Measurements from ENCODE around the gene ENPEP.
"Not testable (repeated sequence)": the region's sequence is repeated elsewhere in the genome, so short reads cannot be mapped to it uniquely, and the experiment has no call there.

The ENPEP gene

DNA sequence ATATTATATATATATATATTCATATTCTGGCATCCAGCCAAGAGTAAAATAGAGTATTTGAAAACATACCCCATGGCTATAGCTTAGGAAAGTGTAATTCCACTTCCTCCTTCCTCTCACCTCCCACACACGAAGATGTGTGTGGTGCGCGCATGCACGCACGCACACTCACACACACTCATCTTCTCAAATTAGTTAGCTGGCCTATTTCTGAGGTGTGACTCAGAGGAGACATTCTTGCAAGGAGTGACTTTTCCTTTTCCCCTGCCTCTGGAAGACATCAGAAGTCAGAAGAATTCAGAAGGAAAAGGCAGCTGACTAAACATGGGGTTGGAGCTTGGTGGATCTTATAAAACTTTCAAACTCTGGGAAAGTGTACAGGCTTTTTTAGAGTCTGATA, 8.8 kb downstream of the ENPEP start:
- no peak for DNase-seq

- no peak for DNase-seq
These were observed 9.5 kb downstream of the ENPEP start for GRCh38 chr4:110485452-110485851.

- DNase-seq: no peak
These were observed 10.3 kb downstream of the ENPEP start for GRCh38 chr4:110486256-110486655.

GRCh38 chr4:110486850-110487249, 10.9 kb downstream of the ENPEP start:
- not testable (repeated sequence) for DNase-seq

DNA sequence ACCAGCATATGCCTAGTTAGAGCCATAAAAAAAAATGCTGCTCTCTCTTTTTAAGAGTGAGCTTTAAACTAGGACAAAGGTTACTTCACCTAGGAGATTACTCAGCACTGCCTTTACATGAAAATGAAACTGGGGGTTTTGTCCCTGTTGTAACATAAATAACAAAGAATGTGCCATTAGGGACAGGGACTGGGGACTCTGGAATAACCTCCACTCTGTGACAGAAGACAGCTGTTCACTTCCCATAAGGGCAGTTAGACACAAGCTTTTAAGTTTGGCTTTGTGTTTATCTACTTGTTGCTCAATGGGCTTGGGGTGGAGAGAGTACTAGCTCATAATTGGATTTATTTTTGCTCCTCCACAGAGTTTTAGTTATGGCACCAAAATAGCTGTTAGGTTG, 11.9 kb downstream of the ENPEP start:
- no peak for DNase-seq

- DNase-seq: no peak
These were observed 14.1 kb downstream of the ENPEP start for GRCh38 chr4:110489901-110490508.

DNA sequence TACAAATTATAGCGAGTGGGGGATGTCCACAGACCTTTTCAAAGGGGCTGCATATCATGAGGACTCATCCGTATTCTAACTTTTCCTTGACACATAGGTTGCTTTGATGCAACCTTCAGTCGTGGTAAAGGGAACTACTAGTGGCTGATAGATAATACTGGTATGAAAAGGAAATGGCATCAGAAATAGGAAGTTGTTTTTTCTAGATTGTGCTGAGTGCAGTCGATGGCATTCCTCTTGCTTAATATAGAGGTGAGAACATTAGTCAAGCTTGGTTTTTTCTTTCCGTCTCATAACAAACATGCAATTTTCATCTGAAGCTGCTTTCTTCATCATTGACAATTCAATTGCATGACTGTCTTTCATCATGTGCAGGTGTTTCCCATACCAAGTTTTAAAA, 16.6 kb downstream of the ENPEP start:
- DNase-seq: no peak

- DNase-seq: no peak
These were observed 17.6 kb downstream of the ENPEP start for GRCh38 chr4:110493520-110493919.

GRCh38 chr4:110498420-110498819, 22.5 kb downstream of the ENPEP start:
- DNase-seq: no peak

- DNase-seq: no peak
These were observed 23.2 kb downstream of the ENPEP start for GRCh38 chr4:110499126-110499525.

- DNase-seq: no peak
These were observed 25.9 kb downstream of the ENPEP start for GRCh38 chr4:110501826-110502225.

- DNase-seq: no peak
These were observed 27.5 kb downstream of the ENPEP start for GRCh38 chr4:110503270-110504083.

DNA sequence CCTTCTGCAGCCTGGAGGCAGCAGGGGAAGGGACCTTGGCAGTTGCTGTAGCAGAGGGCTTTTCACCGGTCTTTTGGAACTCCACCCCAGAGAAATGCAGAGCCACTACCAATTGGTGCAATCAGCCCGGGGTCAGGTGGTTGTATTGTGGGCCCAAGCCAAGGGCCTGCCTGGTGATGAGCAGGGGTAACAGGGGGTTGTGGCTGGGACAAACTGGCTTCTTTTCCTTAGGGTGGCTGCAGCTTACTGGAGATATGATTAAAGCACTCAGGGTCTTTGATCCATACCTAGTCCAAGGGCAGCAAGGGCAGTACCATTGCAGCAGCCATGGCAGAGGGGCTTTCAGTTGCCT, 28.1 kb downstream of the ENPEP start:
- no peak for DNase-seq

DNA sequence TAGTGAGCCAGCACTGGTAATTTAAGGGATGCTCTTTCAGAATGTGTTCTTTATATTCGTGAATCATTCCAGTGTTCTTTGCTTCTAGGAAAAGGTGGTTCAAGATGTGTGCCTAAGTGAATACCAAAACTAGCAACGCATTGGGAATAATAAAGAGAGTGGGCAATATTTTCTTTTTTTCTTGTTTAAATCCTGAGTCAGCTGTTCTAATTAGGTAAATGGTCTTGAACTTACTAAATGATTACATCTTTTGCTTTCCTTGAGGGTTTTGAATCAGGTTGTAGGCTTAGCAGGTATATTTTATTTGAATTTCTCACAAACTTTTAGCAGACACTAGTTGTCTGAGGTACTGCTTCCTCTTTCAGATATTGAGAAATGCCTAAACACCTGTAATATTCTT, 29.5 kb downstream of the ENPEP start:
- DNase-seq: no peak

DNA sequence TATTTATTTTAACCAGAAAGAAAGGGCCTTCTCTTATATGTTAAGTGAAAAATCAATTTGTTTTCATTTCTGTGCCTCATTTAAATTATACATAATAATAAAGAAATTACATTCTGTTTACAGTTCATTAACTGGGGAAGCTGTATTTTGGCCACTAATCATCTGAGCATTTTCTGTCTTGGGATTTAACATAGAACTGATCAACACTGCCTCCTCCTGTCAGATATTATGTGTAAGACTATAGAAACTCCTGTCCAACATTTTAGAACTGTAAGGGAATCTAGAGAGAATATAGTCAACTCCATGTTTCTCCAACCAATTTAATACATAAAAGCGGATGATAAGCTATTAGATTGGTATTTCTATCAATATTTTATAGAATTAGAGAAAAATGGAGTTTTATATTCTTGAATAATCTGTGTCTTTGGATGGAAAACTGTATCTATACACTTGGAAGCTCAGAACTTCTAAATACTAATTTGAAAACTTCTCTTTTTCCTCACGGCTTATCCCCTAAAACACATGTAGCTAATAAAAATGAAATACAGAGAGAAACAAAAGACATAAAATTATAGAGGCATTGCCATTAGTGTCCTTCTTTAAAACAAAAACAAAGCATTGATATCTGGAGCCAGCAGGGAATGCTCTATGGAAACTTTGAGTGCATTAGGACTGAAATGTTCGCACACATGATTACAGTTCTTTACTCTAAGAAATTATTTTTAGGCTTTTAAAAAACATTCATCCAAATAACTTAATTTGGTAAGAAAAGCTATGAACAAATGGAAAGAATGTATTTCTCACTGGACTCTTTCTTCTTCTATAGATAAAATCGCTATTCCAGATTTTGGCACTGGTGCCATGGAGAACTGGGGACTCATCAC, 33.1 kb downstream of the ENPEP start:
- DNase-seq: no peak

DNA sequence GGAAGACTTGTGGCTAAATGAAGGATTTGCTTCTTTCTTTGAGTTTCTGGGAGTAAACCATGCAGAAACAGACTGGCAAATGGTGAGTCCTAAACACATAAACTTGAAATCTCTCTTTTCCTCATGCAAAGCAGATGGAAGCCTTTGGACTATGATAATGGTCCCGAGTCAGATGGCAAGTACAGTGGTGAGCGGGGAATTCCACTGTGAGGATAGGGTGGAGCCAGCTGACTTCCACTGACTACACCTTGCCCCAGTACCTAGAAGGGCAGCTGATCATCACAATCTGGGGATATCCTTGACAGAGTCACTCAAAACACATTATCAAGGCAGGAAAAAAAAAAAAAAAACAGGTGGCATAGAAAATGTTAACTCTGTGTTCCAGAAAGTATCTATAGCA, 34.3 kb downstream of the ENPEP start:
- no peak for DNase-seq

- peak; percentile 63 for DNase-seq
These were observed 35.1 kb downstream of the ENPEP start for GRCh38 chr4:110510955-110511544.

- DNase-seq: no peak
These were observed 36.9 kb downstream of the ENPEP start for GRCh38 chr4:110512901-110513300.

DNA sequence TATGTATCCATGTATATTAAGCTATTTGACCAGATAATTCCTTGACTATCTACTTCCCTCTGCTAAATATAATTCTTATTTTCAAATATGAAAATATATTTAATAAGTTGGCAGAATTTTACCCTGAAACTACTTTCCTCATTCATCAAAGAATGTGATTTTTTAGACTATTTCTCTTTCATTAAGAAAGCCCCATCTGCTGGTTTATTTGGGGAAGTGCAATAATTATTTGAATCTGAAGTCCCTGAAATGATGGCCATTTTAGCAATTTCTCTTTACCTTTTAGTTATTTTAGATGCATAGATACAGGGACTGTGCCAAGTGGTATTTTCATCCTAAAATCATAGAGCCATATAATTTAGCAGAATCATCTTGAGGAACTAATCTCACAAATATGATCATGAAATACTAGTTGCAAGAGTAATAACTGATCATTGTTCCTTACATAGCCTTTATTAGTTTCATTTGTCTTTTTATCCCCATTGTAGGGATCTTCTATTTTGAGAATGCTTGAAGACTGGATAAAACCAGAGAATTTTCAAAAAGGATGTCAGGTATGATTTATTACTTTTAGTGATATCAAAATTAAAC, 39.0 kb downstream of the ENPEP start:
- DNase-seq: peak; percentile 52

- peak; percentile 6 for DNase-seq
These were observed 39.7 kb downstream of the ENPEP start for GRCh38 chr4:110515676-110516075.

DNA sequence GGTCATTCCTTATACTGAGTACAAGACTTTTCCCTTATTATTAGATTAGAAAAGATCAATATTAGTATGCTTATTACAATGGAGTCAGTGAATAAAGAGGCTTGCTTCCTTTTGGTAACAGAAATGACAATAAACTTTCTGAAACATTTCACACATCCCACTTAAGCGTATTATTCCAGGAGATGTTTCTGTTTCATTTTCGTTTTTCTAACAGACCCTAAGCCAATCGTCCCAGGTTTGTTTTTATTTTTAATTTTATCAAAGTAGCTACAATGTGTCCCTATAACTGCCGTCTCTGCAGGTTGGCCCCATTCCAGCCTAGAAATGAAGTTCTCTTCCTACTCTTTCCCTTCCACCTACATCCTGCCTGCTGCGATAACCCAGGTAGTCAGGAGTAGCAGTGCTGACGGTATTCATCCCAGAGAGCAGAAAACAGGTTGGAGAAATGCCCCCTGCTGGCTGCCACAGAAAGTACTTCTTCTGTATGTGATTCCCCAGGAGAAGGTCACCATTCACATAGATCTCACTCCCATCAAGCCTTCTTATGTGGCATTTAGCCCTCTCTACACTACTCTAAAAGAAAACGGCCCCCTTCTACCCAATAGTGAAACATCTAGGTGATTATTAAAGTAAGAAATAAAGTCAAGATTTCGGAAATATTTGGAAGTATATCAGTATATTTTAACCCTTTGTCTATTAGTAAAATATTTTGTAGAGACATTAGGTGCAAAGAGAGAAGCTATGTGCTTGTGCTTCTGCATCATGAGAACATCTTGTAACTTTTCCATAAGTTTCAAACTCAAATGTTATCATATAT, 40.4 kb downstream of the ENPEP start:
- peak; percentile 79 for DNase-seq

DNA sequence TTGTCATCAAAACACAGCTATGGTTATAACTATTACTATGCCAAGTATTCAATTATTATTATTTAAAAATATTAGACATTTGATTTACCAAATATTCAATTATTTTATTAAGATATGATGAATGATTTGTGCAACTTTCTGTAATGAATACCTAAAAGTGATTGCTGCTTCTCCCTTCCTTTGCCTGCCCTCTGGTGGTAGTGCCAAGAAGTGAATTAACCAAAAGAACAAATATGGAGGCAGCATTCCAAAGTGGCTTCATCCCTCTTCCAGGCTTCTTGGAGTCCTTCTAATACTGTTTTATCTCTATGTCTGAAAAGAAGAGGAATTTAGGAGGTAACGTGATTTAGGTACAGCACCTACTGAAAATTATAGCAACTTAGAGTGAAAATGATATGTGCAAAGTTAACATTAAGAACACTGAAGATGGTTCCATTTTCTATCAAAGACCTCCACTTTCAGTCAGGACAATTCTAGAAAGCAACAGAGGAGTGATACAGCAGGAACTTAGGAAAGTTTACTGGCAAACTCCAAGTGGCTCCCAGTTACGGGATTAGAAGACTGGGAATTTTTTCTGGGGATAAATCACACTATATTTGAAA, 43.0 kb downstream of the ENPEP start:
- peak; percentile 37 for DNase-seq

All from CD4-positive, alpha-beta T cell treated with Interleukin-12 subunit alpha and Interleukin-12 subunit beta, for 1 hour (primary cell).